A549 (cell line): ENCODE data around the gene RGS16. TPM values are rescaled to one million over a fixed set of nuclear protein-coding genes. Genes with fewer than 3 reads are reported as not detected.

Experiments
- ATAC-seq, 2 experiments: fragments of 200-7000 bp in 1 of 2; fragments of >200 bp in 1 of 2; cut with Nextera tagmentation in 1 of 2; cut with Tn5 transposase in 1 of 2; 3 replicates each; pipeline versions ENCODE4 v1.8.0 to v1.9.1; 2018 to 2020; ENCODE audit warnings: mild to moderate bottlenecking in 1 of 2, moderate library complexity in 1 of 2
- CTCF ChIA-PET: fragments of 300-600 bp; sonication (Branson Sonifier 250); formaldehyde crosslinking; extraction: SDS; loops from one replicate; lab custom pipeline; 2021; ENCODE audit warnings: antibody characterized with exemption, inconsistent platforms; lab: Yijun Ruan, JAX
- POLR2A ChIA-PET: fragments of 350-600 bp; formaldehyde crosslinking; extraction: SDS; loops from one replicate; lab custom pipeline; 2021; ENCODE audit warnings: antibody characterized with exemption, inconsistent platforms; lab: Yijun Ruan, JAX
- DNase-seq, 2 experiments: peaks; one replicate each; pipeline versions ENCODE4 v3.0.0 to v3.0.0-alpha.2; 2011 to 2016; ENCODE audit warnings: low read depth in 1 of 2, low spot score in 1 of 2
- FAIRE-seq: peaks from 2 replicates; lab custom pipeline; 2011; peaks lifted over from hg19 to GRCh38; lab: Jason Lieb, UNC
- H3K27ac ChIP-seq, 2 experiments: fragments of >200 bp; sonication (Bioruptor Twin); formaldehyde crosslinking; 3 replicates each; pipeline ENCODE4 v1.5.1; 2016 to 2017
- H3K4me1 ChIP-seq: fragments of >200 bp; sonication (Bioruptor Twin); formaldehyde crosslinking; 3 replicates; pipeline ENCODE4 v1.6.1; 2016
- H3K4me2 ChIP-seq: fragments of >200 bp; sonication (Bioruptor Twin); formaldehyde crosslinking; 3 replicates; pipeline ENCODE4 v1.6.1; 2016
- H3K4me3 ChIP-seq: fragments of >200 bp; sonication (Bioruptor Twin); formaldehyde crosslinking; 3 replicates; pipeline ENCODE4 v1.5.1; 2016
- H3K9me3 ChIP-seq: fragments of >200 bp; sonication (Bioruptor Twin); formaldehyde crosslinking; 3 replicates; pipeline ENCODE4 v1.6.1; 2016
- BHLHE40 ChIP-seq: IDR thresholded peaks from 2 replicates; pipeline ENCODE4 v1.6.1; 2012; ENCODE audit warnings: low read depth, low read length, inconsistent platforms
- CHD4 ChIP-seq: fragments of 200-600 bp; sonication (generic); IDR thresholded peaks from 2 replicates; pipeline ENCODE4 v1.6.1; 2016; ENCODE audit warnings: antibody characterized with exemption, mild to moderate bottlenecking, borderline replicate concordance
- EHMT2 ChIP-seq: fragments of 200-600 bp; sonication (generic); IDR thresholded peaks from 2 replicates; pipeline ENCODE4 v1.6.1; 2016; ENCODE audit warnings: antibody characterized with exemption, low read depth, mild to moderate bottlenecking, moderate library complexity
- EP300 ChIP-seq, 2 experiments: fragments of >200 bp; sonication (Bioruptor Twin); formaldehyde crosslinking; IDR thresholded peaks; 2 replicates in 1 of 2; 3 replicates in 1 of 2; pipeline ENCODE4 v1.6.1; 2016 to 2017
- FOXS1 ChIP-seq: fragments of 250-450 bp; sonication (Bioruptor Pico); IDR thresholded peaks from 2 replicates; pipeline ENCODE4 v1.5.0; 2020; ENCODE audit warnings: mild to moderate bottlenecking, moderate library complexity
- GATA3 ChIP-seq: IDR thresholded peaks from 2 replicates; pipeline ENCODE4 v1.6.1; 2012; ENCODE audit warnings: borderline replicate concordance
- POLR2A ChIP-seq: IDR thresholded peaks from 2 replicates; pipeline ENCODE4 v1.6.1; 2012; ENCODE audit warnings: mild to moderate bottlenecking, low read length
- RAD21 ChIP-seq, 2 experiments: fragments of >200 bp in 1 of 2; sonication (Bioruptor Twin) in 1 of 2; formaldehyde crosslinking in 1 of 2; IDR thresholded peaks in 1 of 2; conservative IDR thresholded peaks in 1 of 2; 2 replicates in 1 of 2; 3 replicates in 1 of 2; pipeline ENCODE4 v1.6.1; 2012 to 2018; ENCODE audit warnings: inconsistent platforms in 1 of 2
- RNF2 ChIP-seq: fragments of 200-600 bp; sonication (generic); IDR thresholded peaks from 2 replicates; pipeline ENCODE4 v1.6.1; 2016; ENCODE audit warnings: low read depth, mild to moderate bottlenecking, antibody characterized with exemption, moderate library complexity, borderline replicate concordance
- SMC3 ChIP-seq: fragments of >200 bp; sonication (Bioruptor Twin); formaldehyde crosslinking; IDR thresholded peaks from 3 replicates; pipeline ENCODE4 v1.6.1; 2018; ENCODE audit warnings: inconsistent platforms
- ZC3H11A ChIP-seq: fragments of 450-650 bp; IDR thresholded peaks from 2 replicates; pipeline ENCODE4 v1.6.1; 2014; ENCODE audit warnings: antibody characterized with exemption, mild to moderate bottlenecking
- ZNF302 ChIP-seq: fragments of 250-450 bp; sonication (Bioruptor Pico); IDR thresholded peaks from 2 replicates; pipeline ENCODE4 v1.9.0; 2021; ENCODE audit warnings: inconsistent platforms, mild to moderate bottlenecking, moderate library complexity
- WGBS: methylation state at CpG from one replicate; pipeline ENCODE4 v1.1.6; 2017; ENCODE audit errors: missing lambda C conversion rate; 5-methylcytosine and 5-hydroxymethylcytosine counted together
- polyA plus RNA-seq, 4 experiments: library from polyadenylated mRNA; depleted of rRNA in 3 of 4; stranded (reverse); fragments of >200 nt; fragmentation: RNase III in 1 of 4; extraction: RNeasy Plus Mini Kit Qiagen cat#74134 plus additional on column Dnase treatment in 1 of 4; gene quantifications; 2 replicates in 3 of 4; 3 replicates in 1 of 4; pipeline ENCODE4 v1.2.3, GENCODE V29; 2011 to 2017
- TF ChIP-seq, protein P1 (sequence below): fragments of >200 bp; sonication (Bioruptor Twin); formaldehyde crosslinking; IDR thresholded peaks from 3 replicates; pipeline ENCODE4 v1.6.1; 2016
- TF ChIP-seq, protein P2 (sequence below): IDR thresholded peaks from 2 replicates; pipeline ENCODE4 v1.6.1; 2012; ENCODE audit warnings: low read depth, borderline replicate concordance

The RGS16 gene
- polyA plus RNA-seq, 2 of the 4 experiments (the other 2 are of a cell fraction), result 0.13 to 0.45 TPM

DNA sequence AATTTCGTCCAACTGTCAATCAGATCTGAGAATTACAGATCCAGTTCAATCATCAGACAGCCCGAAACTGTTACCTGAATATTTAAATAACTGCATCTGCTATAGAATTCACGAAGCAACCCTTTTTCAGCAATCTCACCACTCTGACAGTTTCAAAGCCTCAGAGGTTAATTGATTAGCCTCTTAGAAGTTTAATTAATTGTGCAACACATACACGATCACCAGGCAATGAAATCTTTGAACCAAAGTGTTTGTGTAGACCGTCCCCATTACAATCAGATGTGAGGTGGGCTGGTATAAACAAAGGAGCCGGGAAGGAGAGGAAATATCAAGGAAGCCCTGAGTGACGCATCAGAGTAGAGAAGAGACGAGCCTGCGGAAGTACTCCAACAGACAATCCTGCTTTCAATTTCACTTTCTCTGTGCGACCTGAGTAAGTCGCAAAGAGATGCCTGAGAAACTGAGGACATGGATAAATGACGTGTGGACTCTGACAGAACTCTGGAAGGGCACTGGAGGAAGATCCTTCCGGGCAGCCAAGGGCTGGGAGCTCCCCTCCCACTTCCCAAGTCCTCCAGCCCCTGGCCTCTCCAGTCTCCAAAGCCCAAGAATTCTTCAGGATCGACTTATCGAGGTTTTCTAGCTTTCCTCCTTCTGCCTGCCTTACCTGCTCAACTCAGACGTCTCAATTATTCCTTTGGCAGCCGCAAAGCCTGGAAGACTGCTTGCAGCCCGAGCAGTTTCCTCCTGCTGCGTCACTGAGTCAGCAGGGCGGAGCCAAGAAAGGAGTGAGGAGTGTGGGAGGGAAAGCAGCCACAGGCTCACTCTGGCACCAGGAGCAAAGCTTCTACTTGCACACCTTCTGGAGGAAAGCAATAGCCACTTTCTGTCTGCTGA is 15.4 kb downstream of the RGS16 start, which contains the start of gene RNASEL:
TSS of gene RNASEL (minus strand) at position 757 of the 897 bp plus-strand sequence. CDS start 2,450 bp downstream, outside the sequence.
- TF ChIP-seq POLR2A (peak; percentile 36; the same call in 1 of the 2 replicates), BHLHE40 (no peak)
- 3% methylated on average over 20 of the region's 20 CpGs for WGBS
- ATAC-seq (peak; percentile 98 to 99), DNase-seq (peak; percentile 58 to 74), FAIRE-seq (no peak)
- H3K4me3 ChIP-seq, result peak within 1 kb of the TSS; percentile 46
- H3K4me2 ChIP-seq, result peak within 1 kb of the TSS; percentile 89
- ChIA-PET POLR2A (interaction anchor here (0.5 kb wide), 1 partner anchor 131 kb away, joined by 3 read pairs; no protein-coding TSS in a partner anchor), CTCF (interaction anchor here (0.7 to 7.9 kb wide), 6 partner anchors 8 to 504 kb away, joined by 3 to 50 read pairs (median 9); no protein-coding TSS in a partner anchor)
- H3K9me3 ChIP-seq, result no peaks in the 10 kb centered on the region
- H3K4me1 ChIP-seq, result 0 out of 3 replicates have a peak, but pooled peaks cover 5% of the 10 kb centered on the region
- peak within 1 kb of the TSS; percentile 62 to 90 for H3K27ac ChIP-seq

DNA sequence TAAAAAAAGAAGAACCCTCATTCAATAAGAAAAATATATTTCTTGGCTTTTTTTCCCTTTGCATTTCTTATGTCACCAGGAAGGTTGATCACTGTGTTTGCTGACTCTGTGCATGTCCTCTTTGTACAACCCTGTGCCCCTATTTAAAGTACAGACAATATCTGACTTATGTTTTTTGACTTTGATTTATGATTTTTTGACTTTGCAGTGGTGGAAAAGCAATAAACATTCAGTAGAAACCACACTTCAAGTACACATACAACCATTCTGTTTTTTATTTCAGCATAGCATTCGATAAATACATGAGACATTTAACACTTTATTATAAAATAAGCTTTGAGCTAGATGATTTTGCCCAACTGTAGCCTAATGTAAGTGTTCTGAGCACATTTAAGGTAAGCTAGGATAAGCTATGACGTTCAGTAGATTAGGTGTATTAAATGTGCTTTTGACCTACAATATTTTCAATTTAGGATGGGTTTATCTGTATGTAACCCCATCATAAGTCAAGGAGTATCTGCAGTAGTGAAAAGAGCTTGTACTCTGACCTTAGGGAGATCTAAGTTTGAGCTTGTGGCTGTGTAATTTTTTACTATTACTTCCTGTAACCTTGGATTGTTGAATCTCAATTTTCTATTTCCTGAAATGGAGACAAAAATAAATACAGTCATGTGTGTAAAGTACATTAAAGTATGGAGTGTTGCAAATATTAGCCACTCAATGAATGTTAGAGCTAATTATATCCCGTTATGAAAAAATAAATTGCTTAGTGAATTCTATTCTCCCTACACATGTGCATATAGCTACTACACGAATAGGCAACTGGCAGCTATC is 16.3 kb downstream of the RGS16 start:
- peak overlapping the region; percentile 89 for H3K4me2 ChIP-seq
- peak overlapping the region; percentile 62 to 90; a peak in 4 of 6 replicates for H3K27ac ChIP-seq
- no peak for FAIRE-seq
- H3K4me1 ChIP-seq, result 0 out of 3 replicates have a peak, but pooled peaks cover 5% of the 10 kb centered on the region
- no peak for TF ChIP-seq SMC3
- TF ChIP-seq, protein P1, sequence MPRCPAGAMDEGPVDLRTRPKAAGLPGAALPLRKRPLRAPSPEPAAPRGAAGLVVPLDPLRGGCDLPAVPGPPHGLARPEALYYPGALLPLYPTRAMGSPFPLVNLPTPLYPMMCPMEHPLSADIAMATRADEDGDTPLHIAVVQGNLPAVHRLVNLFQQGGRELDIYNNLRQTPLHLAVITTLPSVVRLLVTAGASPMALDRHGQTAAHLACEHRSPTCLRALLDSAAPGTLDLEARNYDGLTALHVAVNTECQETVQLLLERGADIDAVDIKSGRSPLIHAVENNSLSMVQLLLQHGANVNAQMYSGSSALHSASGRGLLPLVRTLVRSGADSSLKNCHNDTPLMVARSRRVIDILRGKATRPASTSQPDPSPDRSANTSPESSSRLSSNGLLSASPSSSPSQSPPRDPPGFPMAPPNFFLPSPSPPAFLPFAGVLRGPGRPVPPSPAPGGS, result no peak
- TF ChIP-seq, protein P2, sequence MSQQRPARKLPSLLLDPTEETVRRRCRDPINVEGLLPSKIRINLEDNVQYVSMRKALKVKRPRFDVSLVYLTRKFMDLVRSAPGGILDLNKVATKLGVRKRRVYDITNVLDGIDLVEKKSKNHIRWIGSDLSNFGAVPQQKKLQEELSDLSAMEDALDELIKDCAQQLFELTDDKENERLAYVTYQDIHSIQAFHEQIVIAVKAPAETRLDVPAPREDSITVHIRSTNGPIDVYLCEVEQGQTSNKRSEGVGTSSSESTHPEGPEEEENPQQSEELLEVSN, result no peak
- TF ChIP-seq, all 56 proteins: peak for 0
- Histone ChIP-seq H3K4me3 (peak overlapping the region; percentile 46), H3K9me3 (no peaks in the 10 kb centered on the region)
- ChIA-PET POLR2A (no interaction called here), CTCF (interaction anchor here (0.7 to 7.9 kb wide), 6 partner anchors 9 to 503 kb away, joined by 3 to 50 read pairs (median 9); no protein-coding TSS in a partner anchor)
- ATAC-seq, result no peak
- no peak for DNase-seq
- 63% methylated on average over 4 of the region's 4 CpGs for WGBS

DNA sequence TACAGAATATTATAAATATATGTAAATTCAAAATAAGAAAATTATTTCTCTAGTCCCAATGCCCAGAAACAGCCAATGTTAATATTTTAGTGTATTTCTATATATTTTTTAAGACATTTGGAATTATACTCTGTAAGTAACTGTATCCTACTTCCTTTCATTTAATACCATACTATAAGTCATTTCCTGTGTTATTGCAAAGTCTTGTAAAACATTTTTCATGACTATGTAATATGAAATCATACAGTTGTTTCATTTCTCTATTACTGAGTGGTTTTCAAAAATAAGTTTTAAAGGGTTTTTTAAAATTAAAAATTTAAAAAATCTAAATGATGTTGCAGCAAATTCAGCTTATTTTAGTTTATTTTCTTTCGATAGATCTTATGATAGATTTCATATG is 17.1 kb downstream of the RGS16 start:
- CTCF ChIA-PET, result interaction anchor here (7.9 kb wide), 1 partner anchor 13 kb away, joined by 50 read pairs; no protein-coding TSS in a partner anchor
- Histone ChIP-seq H3K4me3 (no peak overlapping the region), H3K27ac (no peak overlapping the region), H3K4me2 (no peak overlapping the region), H3K4me1 (0 out of 3 replicates have a peak, but pooled peaks cover 5% of the 10 kb centered on the region), H3K9me3 (no peaks in the 10 kb centered on the region)
- ATAC-seq, result no peak
- no peak for DNase-seq
- no peak for FAIRE-seq
- WGBS, result 1% methylated on average over 1 of the region's 1 CpG
- POLR2A ChIA-PET, result no interaction called here
- TF ChIP-seq EHMT2 (no peak), ZC3H11A (no peak), CHD4 (no peak), EP300 (IDR thresholded peaks at IDR 0.05) (no peak), POLR2A (no peak), GATA3 (no peak), RNF2 (no peak), RAD21 (conservative IDR thresholded peaks at IDR 0.05 in 1 of 2, IDR thresholded peaks at IDR 0.05 in 1 of 2) (no peak), FOXS1 (CRISPR knock-in tag) (no peak), ZNF302 (CRISPR knock-in tag) (no peak)
